Activated naive CD4-positive, alpha-beta T cell treated with anti-CD3 and anti-CD28 coated beads, Interleukin-2, amount 10 ng/mL, durations not matched to agents 7 days and 5 days (primary cell): ENCODE data around the gene TRABD2B.

Experiments
- CTCF ChIA-PET: fragments of 350-600 bp; sonication (Branson Sonifier 250); formaldehyde crosslinking; loops from one replicate; lab custom pipeline; 2021; ENCODE audit warnings: antibody characterized with exemption; lab: Charles Lee
- DNase-seq: peaks from one replicate; pipeline ENCODE4 v3.0.0-alpha.2; 2020
- H3K27ac Mint-ChIP-seq: one replicate; pipeline ENCODE4 v1.8.0; 2021; ENCODE audit warnings: mild to moderate bottlenecking, moderate library complexity, mixed read lengths
- H3K27me3 Mint-ChIP-seq: one replicate; pipeline ENCODE4 v1.8.0; 2021; ENCODE audit warnings: mild to moderate bottlenecking, mixed read lengths
- H3K36me3 Mint-ChIP-seq: one replicate; pipeline ENCODE4 v1.8.0; 2021; ENCODE audit warnings: mixed read lengths
- H3K4me1 Mint-ChIP-seq: one replicate; pipeline ENCODE4 v1.8.0; 2021; ENCODE audit warnings: mixed read lengths
- H3K4me3 Mint-ChIP-seq: one replicate; pipeline ENCODE4 v1.8.0; 2021; ENCODE audit warnings: mild to moderate bottlenecking, moderate library complexity, mixed read lengths
- H3K9me3 Mint-ChIP-seq: one replicate; pipeline ENCODE4 v1.8.0; 2021; ENCODE audit warnings: mixed read lengths

Gene TRABD2B

GRCh38 chr1:47876587-47876963 lies 120.6 kb downstream of the TRABD2B start:
- no peaks in the 10 kb centered on the region for H3K4me1 Mint-ChIP-seq

DNA sequence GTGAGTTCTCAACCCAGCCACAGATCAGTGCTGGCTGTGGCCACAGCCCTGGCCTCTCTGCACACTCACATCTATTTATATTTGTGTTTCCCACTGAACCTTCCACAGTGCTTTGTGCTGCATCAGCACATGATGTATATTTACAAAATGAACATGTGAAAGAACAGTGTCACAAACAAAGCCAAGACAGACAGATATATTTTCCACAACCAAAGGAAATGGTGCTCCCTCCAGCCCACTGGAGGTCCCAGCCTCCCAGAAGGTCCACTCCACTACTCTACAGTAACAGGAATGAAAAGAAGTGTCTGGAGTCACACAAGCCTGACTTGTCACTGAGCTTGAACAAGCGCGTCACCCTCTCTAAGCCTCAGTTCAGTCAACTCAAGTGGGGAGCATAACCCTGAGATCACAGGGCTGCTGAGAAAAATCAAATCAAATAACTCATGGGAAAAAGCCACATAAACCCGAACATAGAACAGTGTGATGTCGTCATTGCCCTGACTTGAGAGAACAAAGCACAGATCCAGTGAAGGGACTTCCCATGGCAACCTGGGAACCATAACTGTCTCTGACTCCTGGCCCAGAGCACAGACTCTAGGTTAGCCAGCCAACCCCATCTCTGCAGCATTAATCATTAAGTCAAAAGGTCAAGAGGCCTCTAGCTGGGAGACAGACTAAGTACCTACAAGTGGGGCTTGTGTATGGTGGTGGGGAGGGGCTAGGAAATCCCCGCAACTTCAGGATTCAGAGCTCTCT lies 121.2 kb downstream of the TRABD2B start:
- Mint-ChIP-seq H3K4me1 (no peaks in the 10 kb centered on the region), H3K36me3 (no peaks in the 10 kb centered on the region), H3K27me3 (peaks cover 11% of the 10 kb centered on the region), H3K9me3 (no peaks in the 10 kb centered on the region), H3K27ac (no peak overlapping the region), H3K4me3 (no peak overlapping the region)
- CTCF ChIA-PET, result no interaction called here
- no peak for DNase-seq

More at GRCh38 chr1:47876587-47876963, 120.6 kb downstream of the TRABD2B start:
- Mint-ChIP-seq H3K4me3 (no peak overlapping the region), H3K9me3 (no peaks in the 10 kb centered on the region), H3K27me3 (peaks cover 11% of the 10 kb centered on the region), H3K27ac (no peak overlapping the region), H3K36me3 (no peaks in the 10 kb centered on the region)
- no peak for DNase-seq
- CTCF ChIA-PET, result interaction anchor here (0.6 kb wide), 1 partner anchor 149 kb away, joined by 3 read pairs; no protein-coding TSS in a partner anchor

DNA sequence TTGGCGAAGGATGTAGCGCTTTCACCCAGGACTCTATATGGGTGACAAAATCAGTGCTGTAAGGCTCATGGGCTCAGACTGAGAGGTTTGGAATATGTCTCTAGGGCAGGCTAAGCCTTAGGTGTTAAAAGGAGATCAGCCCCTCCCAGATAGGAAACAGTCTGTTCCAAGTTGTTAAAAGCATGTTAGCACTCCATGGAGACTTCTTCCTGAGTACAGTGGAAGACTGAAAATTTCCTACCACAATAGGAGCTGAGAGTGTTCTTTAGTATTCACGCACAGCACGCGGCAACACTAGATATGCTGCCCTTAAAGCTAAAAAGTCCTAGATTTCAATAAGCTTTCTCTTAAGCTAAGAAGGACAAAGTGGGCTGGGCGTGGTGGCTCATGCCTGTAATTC lies 122.1 kb downstream of the TRABD2B start:
- CTCF ChIA-PET, result no interaction called here
- H3K4me3 Mint-ChIP-seq, result no peak overlapping the region
- DNase-seq, result no peak
- no peak overlapping the region for H3K27ac Mint-ChIP-seq
- no peaks in the 10 kb centered on the region for H3K4me1 Mint-ChIP-seq
- peaks cover 11% of the 10 kb centered on the region for H3K27me3 Mint-ChIP-seq
- H3K36me3 Mint-ChIP-seq, result no peaks in the 10 kb centered on the region
- no peaks in the 10 kb centered on the region for H3K9me3 Mint-ChIP-seq

- Mint-ChIP-seq H3K36me3 (no peaks in the 10 kb centered on the region), H3K27ac (no peak overlapping the region), H3K9me3 (no peaks in the 10 kb centered on the region), H3K4me3 (no peak overlapping the region), H3K4me1 (no peaks in the 10 kb centered on the region), H3K27me3 (peaks cover 8% of the 10 kb centered on the region)
- DNase-seq, result no peak
- CTCF ChIA-PET, result no interaction called here
Measured at GRCh38 chr1:47873337-47873736, 123.8 kb downstream of the TRABD2B start.

DNA sequence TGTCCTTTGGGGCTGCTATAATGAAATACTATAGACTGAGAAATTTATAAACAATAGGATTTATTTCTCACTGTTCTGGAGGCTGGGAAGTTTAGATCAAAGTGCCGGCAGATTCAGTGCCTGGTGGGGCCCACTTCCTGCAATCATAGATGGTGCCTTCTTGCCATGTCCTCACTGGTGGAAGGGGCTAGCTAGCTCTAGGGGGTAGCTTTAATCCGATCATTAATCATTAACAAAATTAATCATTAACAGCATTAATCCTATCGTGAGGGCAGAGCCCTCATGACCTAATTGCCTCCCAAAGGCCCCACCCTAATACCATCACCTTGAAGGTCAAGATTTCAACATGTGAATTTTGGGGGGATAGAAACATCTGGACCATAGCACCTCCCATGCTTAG lies 124.3 kb downstream of the TRABD2B start:
- H3K9me3 Mint-ChIP-seq, result no peaks in the 10 kb centered on the region
- DNase-seq, result no peak
- H3K4me3 Mint-ChIP-seq, result no peak overlapping the region
- CTCF ChIA-PET, result no interaction called here
- no peaks in the 10 kb centered on the region for H3K4me1 Mint-ChIP-seq
- H3K36me3 Mint-ChIP-seq, result no peaks in the 10 kb centered on the region
- no peak overlapping the region for H3K27ac Mint-ChIP-seq
- H3K27me3 Mint-ChIP-seq, result peaks cover 8% of the 10 kb centered on the region

DNA sequence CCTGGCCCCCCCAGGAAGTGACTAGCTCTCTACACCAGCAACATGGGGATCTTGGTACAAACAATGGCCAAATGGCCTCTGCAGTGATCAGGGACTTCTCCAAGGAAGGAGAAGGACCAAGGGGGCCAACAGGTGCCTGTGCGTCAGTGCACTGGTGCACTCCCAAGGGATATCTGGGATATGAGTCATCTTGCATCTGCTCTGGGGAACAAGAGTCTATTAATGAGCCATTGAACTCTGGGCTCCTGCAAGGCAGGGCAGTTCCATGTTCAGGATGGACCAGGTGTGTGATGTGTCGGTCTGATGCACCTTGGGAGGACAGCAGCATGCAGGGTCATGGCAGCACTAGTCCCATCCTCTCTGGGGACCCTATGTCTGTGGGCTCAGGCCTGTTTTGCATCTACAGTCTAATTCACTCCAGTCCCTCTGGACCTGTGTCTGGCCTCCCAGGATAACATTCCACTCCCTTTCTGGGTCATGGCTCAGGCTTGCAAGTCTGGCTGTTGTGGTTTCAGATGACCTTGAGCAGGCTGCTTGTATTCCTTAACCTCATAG lies 125.3 kb downstream of the TRABD2B start:
- CTCF ChIA-PET, result no interaction called here
- Mint-ChIP-seq H3K36me3 (no peaks in the 10 kb centered on the region), H3K27me3 (peaks cover 8% of the 10 kb centered on the region), H3K4me1 (no peaks in the 10 kb centered on the region), H3K4me3 (no peak overlapping the region), H3K27ac (no peak overlapping the region), H3K9me3 (no peaks in the 10 kb centered on the region)
- no peak for DNase-seq

DNA sequence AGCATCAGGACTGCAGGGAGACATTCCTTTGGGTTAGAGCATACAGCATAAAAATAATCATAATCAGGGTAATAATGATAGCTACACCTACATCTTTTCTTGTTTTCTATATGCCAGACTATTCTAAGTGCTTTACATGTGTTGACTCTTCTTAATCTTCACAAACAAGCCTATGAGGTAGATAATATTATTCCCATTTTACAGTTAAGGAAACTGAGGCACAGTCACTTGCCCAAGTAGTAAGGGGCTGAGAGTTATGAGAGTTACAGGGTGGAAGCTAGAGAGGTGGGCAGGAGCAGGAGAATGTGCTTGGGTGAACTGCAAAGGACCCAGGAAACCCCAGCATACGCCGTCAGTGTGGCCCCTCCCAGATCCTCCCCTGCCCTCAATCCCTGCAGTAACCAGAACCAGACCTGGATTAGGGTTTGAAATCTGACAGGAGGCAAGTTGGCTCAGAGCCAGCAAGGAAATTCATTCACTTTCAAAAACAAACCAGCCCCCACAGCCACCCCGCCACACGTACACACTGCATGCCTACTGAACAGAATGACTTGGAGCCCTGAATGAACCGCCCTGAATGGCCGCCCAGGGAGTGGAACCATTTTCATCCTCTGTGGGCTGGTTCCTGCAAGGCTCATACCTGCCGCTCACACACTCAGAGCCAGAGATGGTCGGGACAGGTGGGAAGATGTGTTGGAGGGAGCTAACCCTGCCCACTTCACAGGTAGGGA lies 126.1 kb downstream of the TRABD2B start:
- no peak overlapping the region for H3K27ac Mint-ChIP-seq
- no peaks in the 10 kb centered on the region for H3K4me1 Mint-ChIP-seq
- H3K36me3 Mint-ChIP-seq, result no peaks in the 10 kb centered on the region
- no peaks in the 10 kb centered on the region for H3K9me3 Mint-ChIP-seq
- no peak for DNase-seq
- CTCF ChIA-PET, result no interaction called here
- peaks cover 4% of the 10 kb centered on the region for H3K27me3 Mint-ChIP-seq
- H3K4me3 Mint-ChIP-seq, result no peak overlapping the region

DNA sequence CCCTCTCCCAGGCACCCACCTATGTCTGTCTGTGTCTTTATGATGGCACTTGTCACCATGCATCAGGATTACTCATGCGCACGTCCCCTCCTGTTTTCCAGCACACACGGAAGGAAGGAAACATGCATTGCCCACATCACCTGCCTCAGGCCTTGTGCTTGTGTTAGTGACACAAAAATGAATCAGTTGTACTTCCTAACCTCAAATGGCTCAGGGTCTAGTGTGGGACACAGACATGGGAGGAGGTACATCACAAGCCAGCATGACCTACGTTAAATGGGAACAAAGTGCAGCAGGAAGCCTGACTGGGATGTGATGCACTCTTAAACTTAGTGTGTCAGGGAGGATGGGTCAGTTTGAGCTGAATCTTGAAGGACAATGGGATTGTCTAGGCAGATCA lies 126.7 kb downstream of the TRABD2B start:
- CTCF ChIA-PET, result no interaction called here
- H3K4me3 Mint-ChIP-seq, result no peak overlapping the region
- no peak overlapping the region for H3K27ac Mint-ChIP-seq
- H3K36me3 Mint-ChIP-seq, result no peaks in the 10 kb centered on the region
- no peaks in the 10 kb centered on the region for H3K27me3 Mint-ChIP-seq
- H3K4me1 Mint-ChIP-seq, result no peaks in the 10 kb centered on the region
- no peak for DNase-seq
- no peaks in the 10 kb centered on the region for H3K9me3 Mint-ChIP-seq

GRCh38 chr1:47868348-47868676 lies 128.9 kb downstream of the TRABD2B start:
- Mint-ChIP-seq H3K36me3 (no peaks in the 10 kb centered on the region), H3K27me3 (no peaks in the 10 kb centered on the region), H3K4me1 (no peaks in the 10 kb centered on the region), H3K27ac (no peak overlapping the region), H3K4me3 (no peak overlapping the region), H3K9me3 (no peaks in the 10 kb centered on the region)
- CTCF ChIA-PET, result no interaction called here
- DNase-seq, result no peak

GRCh38 chr1:47867438-47868347 lies 129.5 kb downstream of the TRABD2B start:
- CTCF ChIA-PET, result no interaction called here
- Mint-ChIP-seq H3K9me3 (no peaks in the 10 kb centered on the region), H3K36me3 (no peaks in the 10 kb centered on the region), H3K4me3 (no peak overlapping the region), H3K27me3 (no peaks in the 10 kb centered on the region), H3K4me1 (no peaks in the 10 kb centered on the region), H3K27ac (no peak overlapping the region)
- DNase-seq, result no peak

GRCh38 chr1:47866601-47867437 lies 130.4 kb downstream of the TRABD2B start:
- H3K4me3 Mint-ChIP-seq, result no peak overlapping the region
- CTCF ChIA-PET, result no interaction called here
- no peak for DNase-seq
- no peak overlapping the region for H3K27ac Mint-ChIP-seq
- H3K9me3 Mint-ChIP-seq, result no peaks in the 10 kb centered on the region
- H3K27me3 Mint-ChIP-seq, result no peaks in the 10 kb centered on the region
- H3K36me3 Mint-ChIP-seq, result no peaks in the 10 kb centered on the region
- no peaks in the 10 kb centered on the region for H3K4me1 Mint-ChIP-seq

GRCh38 chr1:47865881-47866535 lies 131.2 kb downstream of the TRABD2B start:
- H3K4me1 Mint-ChIP-seq, result no peaks in the 10 kb centered on the region
- CTCF ChIA-PET, result no interaction called here
- no peaks in the 10 kb centered on the region for H3K36me3 Mint-ChIP-seq
- H3K27ac Mint-ChIP-seq, result no peak overlapping the region
- H3K9me3 Mint-ChIP-seq, result no peaks in the 10 kb centered on the region
- H3K4me3 Mint-ChIP-seq, result no peak overlapping the region
- DNase-seq, result no peak
- no peaks in the 10 kb centered on the region for H3K27me3 Mint-ChIP-seq

DNA sequence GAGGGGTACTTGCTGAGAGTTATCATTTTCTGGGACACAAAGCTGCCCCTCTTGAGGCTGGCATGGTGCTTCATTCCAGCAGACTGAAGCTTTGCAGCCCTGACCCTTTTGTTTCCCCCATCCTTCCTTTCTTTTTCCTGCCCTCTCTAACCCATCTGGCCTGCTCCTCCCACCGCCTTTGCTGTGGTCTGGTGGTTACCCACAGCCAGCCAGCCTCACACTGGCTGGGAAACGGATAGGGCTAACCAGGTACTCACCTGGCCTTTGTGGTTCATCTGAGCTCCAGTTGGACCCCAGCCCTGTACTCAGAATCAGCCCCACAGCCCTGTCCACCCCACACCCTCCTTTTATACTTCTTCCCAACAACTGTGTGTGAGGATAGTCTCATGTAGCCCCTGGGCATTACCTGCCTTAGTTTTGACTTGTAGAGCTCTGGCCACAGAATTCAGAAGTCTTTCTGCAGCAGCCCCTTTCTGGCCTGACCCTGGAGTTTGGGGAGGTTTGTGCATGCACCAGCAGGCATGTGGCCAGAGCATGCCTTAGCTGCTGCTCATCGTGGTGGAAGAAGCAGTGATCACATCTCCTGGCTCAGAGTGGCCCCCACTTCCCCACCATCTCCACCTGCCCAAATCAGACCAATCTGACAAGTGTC lies 138.0 kb downstream of the TRABD2B start:
- no peaks in the 10 kb centered on the region for H3K9me3 Mint-ChIP-seq
- H3K27me3 Mint-ChIP-seq, result peaks cover 20% of the 10 kb centered on the region
- CTCF ChIA-PET, result no interaction called here
- no peak overlapping the region for H3K27ac Mint-ChIP-seq
- no peak overlapping the region for H3K4me3 Mint-ChIP-seq
- no peaks in the 10 kb centered on the region for H3K36me3 Mint-ChIP-seq
- H3K4me1 Mint-ChIP-seq, result peaks cover 9% of the 10 kb centered on the region
- no peak for DNase-seq
